AG04449 (cell line): Measurements from ENCODE around the gene SV2C.

Source experiments
- CTCF ChIA-PET: fragments of 350-600 bp; formaldehyde crosslinking; extraction: SDS; loops from one replicate; lab custom pipeline; 2021; ENCODE audit warnings: antibody characterized with exemption; lab: Yijun Ruan, JAX
- POLR2A ChIA-PET: fragments of 400-600, 350-600 bp; formaldehyde crosslinking; extraction: SDS; loops from one replicate; lab custom pipeline; 2020; ENCODE audit warnings: antibody characterized with exemption, inconsistent platforms; lab: Yijun Ruan, JAX
- DNase-seq: peaks from one replicate; pipeline ENCODE4 v3.0.0-alpha.2; 2010; ENCODE audit warnings: low read depth, low spot score
- H3K4me3 ChIP-seq: 2 replicates; pipeline ENCODE4 v1.5.1; 2011; ENCODE audit warnings: low read depth, mild to moderate bottlenecking, control low read depth, low read length
- CTCF ChIP-seq: IDR thresholded peaks from one replicate; pipeline ENCODE4 v1.5.1; 2011; ENCODE audit warnings: mild to moderate bottlenecking, moderate library complexity, low read length, control low read depth, inconsistent platforms; ENCODE audit not compliant: insufficient read depth; ENCODE audit errors: missing control alignments

SV2C gene

GRCh38 chr5:76264681-76265080 is 181.5 kb downstream of the SV2C start:
- ChIA-PET CTCF (interaction anchor here (1.0 kb wide), 1 partner anchor 8 kb away, joined by 4 read pairs; no protein-coding TSS in a partner anchor), POLR2A (no interaction called here)
- H3K4me3 ChIP-seq = no peak overlapping the region

GRCh38 chr5:76269259-76269931 is 186.2 kb downstream of the SV2C start:
- ChIA-PET POLR2A (no interaction called here), CTCF (no interaction called here)
- H3K4me3 ChIP-seq = no peak overlapping the region
- no peak for DNase-seq
- no peak for TF ChIP-seq CTCF

More at GRCh38 chr5:76264681-76265080, 181.5 kb downstream of the SV2C start:
- TF ChIP-seq CTCF = no peak
- no peak for DNase-seq

- POLR2A ChIA-PET = no interaction called here
- no peak overlapping the region for H3K4me3 ChIP-seq
- no peak for DNase-seq
- no peak for TF ChIP-seq CTCF
- CTCF ChIA-PET = no interaction called here
Observed at GRCh38 chr5:76269932-76270610, 186.9 kb downstream of the SV2C start.

GRCh38 chr5:76271836-76272235 is 188.7 kb downstream of the SV2C start:
- DNase-seq = no peak
- TF ChIP-seq CTCF = no peak
- ChIA-PET CTCF (no interaction called here), POLR2A (no interaction called here)
- no peak overlapping the region for H3K4me3 ChIP-seq

GRCh38 chr5:76273206-76273885 is 190.2 kb downstream of the SV2C start:
- TF ChIP-seq CTCF = no peak
- POLR2A ChIA-PET = no interaction called here
- CTCF ChIA-PET = interaction anchor here (0.6 kb wide), 1 partner anchor 487 kb away, joined by 3 read pairs; no protein-coding TSS in a partner anchor
- no peak overlapping the region for H3K4me3 ChIP-seq
- no peak for DNase-seq

- CTCF ChIA-PET = interaction anchor here (0.9 kb wide), 1 partner anchor 9 kb away, joined by 3 read pairs; no protein-coding TSS in a partner anchor
- POLR2A ChIA-PET = no interaction called here
- no peak overlapping the region for H3K4me3 ChIP-seq
- no peak for TF ChIP-seq CTCF
- no peak for DNase-seq
Observed at GRCh38 chr5:76274571-76274970, 191.4 kb downstream of the SV2C start.
